ENCODE measurements around the gene TRAF3. TPM values are rescaled to one million over a fixed set of nuclear protein-coding genes. Genes with fewer than 3 reads are reported as not detected.
A peak's percentile ranks its signal among the peaks of the same experiment; 100 is the strongest.
"Not testable (repeated sequence)": the region's sequence is repeated elsewhere in the genome, so short reads cannot be mapped to it uniquely, and the experiment has no call there.

The TRAF3 gene
- total RNA-seq, 4 donors from 2014 or later, result 15.9 to 24.9 (median 18.6) TPM

DNA sequence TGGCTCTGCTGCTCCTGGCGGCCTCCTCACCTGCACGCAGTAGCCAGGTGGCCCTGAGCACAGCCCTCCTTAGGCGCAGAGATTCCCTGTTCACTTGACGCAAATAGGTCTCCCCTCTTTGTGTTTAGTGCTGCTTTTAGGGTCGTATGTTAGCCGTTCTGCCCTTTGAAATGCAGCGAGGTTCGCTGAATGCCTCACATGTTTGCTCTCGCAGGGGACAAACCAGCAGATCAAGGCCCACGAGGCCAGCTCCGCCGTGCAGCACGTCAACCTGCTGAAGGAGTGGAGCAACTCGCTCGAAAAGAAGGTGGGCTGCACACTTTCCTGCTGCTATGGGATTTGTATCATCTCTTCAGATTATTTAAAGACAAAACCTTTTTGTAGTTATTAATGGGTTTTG, 113.9 kb downstream of the TRAF3 start:
- intact Hi-C loops (cut with DNase I), result no loop called here
- DNase-seq, result no peak
- no peak for TF ChIP-seq POLR2A (IDR thresholded peaks at IDR 0.05)
- TF ChIP-seq, protein P1, sequence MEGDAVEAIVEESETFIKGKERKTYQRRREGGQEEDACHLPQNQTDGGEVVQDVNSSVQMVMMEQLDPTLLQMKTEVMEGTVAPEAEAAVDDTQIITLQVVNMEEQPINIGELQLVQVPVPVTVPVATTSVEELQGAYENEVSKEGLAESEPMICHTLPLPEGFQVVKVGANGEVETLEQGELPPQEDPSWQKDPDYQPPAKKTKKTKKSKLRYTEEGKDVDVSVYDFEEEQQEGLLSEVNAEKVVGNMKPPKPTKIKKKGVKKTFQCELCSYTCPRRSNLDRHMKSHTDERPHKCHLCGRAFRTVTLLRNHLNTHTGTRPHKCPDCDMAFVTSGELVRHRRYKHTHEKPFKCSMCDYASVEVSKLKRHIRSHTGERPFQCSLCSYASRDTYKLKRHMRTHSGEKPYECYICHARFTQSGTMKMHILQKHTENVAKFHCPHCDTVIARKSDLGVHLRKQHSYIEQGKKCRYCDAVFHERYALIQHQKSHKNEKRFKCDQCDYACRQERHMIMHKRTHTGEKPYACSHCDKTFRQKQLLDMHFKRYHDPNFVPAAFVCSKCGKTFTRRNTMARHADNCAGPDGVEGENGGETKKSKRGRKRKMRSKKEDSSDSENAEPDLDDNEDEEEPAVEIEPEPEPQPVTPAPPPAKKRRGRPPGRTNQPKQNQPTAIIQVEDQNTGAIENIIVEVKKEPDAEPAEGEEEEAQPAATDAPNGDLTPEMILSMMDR (IDR thresholded peaks at IDR 0.05), result no peak
- Histone ChIP-seq H3K27ac (no peak overlapping the region), H3K4me1 (no peaks in the 10 kb centered on the region), H3K4me3 (replicated peaks in 1 of 3) (no peak overlapping the region), H3K9me3 (no peaks in the 10 kb centered on the region), H3K27me3 (no peaks in the 10 kb centered on the region), H3K36me3 (peaks cover 0 to 5% of the 10 kb centered on the region in 2 donors)
- 88 to 93% methylated on average over 14 to 15 of the region's 15 CpGs for WGBS, 2 donors

DNA sequence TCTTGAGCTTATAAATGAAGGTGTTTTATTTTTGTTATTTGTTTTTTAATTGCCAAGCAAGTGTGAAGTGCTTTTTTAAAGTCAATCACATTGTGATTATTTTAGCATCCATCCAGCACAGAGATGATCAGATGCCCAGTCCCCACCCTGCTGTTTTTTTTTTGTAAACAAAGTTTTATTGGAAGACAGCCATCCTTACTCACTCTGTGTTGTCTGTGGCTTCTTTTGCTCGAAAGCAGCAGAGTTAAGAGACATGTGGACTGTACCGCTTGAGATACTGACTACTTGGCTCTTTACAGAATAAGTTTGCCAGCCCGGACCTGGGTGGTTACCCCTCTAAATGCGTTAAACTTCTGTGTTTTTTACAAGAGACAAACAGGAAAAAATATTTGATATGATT, 114.3 kb downstream of the TRAF3 start:
- Histone ChIP-seq H3K9me3 (no peaks in the 10 kb centered on the region), H3K4me1 (peaks cover 0 to under 1% of the 10 kb centered on the region in 2 donors), H3K27ac (no peak overlapping the region), H3K4me3 (replicated peaks in 1 of 3) (no peak overlapping the region), H3K36me3 (peaks cover 0 to 2% of the 10 kb centered on the region in 2 donors), H3K27me3 (no peaks in the 10 kb centered on the region)
- WGBS, 2 donors, result 65 to 84% methylated on average over 4 of the region's 4 CpGs
- no peak for DNase-seq
- no peak for TF ChIP-seq POLR2A (IDR thresholded peaks at IDR 0.05)
- TF ChIP-seq, protein P1 (IDR thresholded peaks at IDR 0.05), result no peak
- intact Hi-C loops (cut with DNase I), result no loop called here

DNA sequence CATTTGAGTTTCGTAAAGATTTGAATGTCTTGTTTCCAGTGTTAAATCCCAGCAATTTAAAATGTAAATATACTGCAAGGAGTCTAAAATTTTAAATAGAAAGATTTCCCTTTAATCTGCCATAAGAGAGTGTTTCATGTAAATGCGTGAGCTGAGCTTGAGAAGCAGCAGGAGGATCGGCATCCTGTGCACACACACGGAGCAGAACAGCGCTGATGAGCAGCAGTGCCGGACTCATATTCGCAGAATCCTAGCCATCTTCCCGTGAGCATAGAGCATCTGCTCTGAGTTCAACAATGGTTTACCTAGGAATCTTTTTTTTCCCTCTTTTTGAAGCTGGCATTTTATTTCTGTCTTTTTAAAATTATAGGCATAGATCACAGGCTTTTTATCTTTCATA, 115.4 kb downstream of the TRAF3 start:
- TF ChIP-seq POLR2A (IDR thresholded peaks at IDR 0.05), result no peak
- TF ChIP-seq, protein P1 (IDR thresholded peaks at IDR 0.05), result no peak
- Histone ChIP-seq H3K27me3 (no peaks in the 10 kb centered on the region), H3K36me3 (no peaks in the 10 kb centered on the region), H3K4me1 (peaks cover 0 to 10% of the 10 kb centered on the region in 2 donors), H3K4me3 (replicated peaks in 1 of 3) (no peak overlapping the region), H3K27ac (no peak overlapping the region), H3K9me3 (no peaks in the 10 kb centered on the region)
- intact Hi-C loops (cut with DNase I), result no loop called here
- 96 to 98% methylated on average over 8 of the region's 8 CpGs for WGBS, 2 donors
- no peak for DNase-seq

DNA sequence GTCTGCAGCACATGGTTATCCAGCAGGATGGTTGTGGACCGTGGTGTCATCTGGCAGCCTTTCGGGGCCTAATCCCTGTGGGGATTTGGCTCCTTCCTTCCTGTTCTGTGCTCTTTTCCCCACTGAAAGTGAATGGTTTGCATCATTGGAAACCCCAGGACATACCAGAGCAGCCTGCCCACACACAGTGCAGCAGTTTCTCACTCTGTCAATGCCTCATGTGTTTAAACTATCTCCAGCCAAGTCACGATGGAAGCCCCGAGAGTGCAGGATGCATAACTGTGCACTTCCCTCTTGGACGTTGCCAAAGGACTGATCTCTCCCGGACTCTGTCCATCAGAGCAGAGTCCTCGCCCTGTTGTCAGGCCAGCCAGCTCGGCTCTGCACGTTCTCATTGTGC, 116.2 kb downstream of the TRAF3 start:
- TF ChIP-seq POLR2A (IDR thresholded peaks at IDR 0.05), result no peak
- TF ChIP-seq, protein P1 (IDR thresholded peaks at IDR 0.05), result no peak
- Histone ChIP-seq H3K27me3 (no peaks in the 10 kb centered on the region), H3K27ac (no peak overlapping the region), H3K4me1 (peaks cover 3 to 18% of the 10 kb centered on the region in 2 donors), H3K4me3 (replicated peaks in 1 of 3) (no peak overlapping the region), H3K9me3 (no peaks in the 10 kb centered on the region), H3K36me3 (no peaks in the 10 kb centered on the region)
- no peak for DNase-seq
- 71 to 76% methylated on average over 9 of the region's 9 CpGs for WGBS, 2 donors
- intact Hi-C loops (cut with DNase I), result no loop called here

GRCh38 chr14:102896735-102897134, 119.5 kb downstream of the TRAF3 start:
- Histone ChIP-seq H3K27ac (peak overlapping the region in 2 of 3 donors; percentile 15 to 79), H3K4me1 (peaks cover 31 to 48% of the 10 kb centered on the region in 2 donors)
- H3K36me3 ChIP-seq; H3K9me3 ChIP-seq; H3K27me3 ChIP-seq; intact Hi-C loops (cut with DNase I); H3K4me3 ChIP-seq (replicated peaks in 1 of 3); DNase-seq: not testable (repeated sequence)

Data from thyroid gland (tissue), 4 donors.